Ishikawa (cell line): ENCODE measurements around the gene MYB.

Source experiments
- CEBPB ChIP-seq: IDR thresholded peaks from 2 replicates; pipeline ENCODE4 v1.6.1; 2012
- CREB1 ChIP-seq: IDR thresholded peaks from 2 replicates; pipeline ENCODE4 v1.6.1; 2012; ENCODE audit warnings: low read depth
- EGR1 ChIP-seq: IDR thresholded peaks from 2 replicates; pipeline ENCODE4 v1.6.1; 2012
- EP300 ChIP-seq: IDR thresholded peaks from 2 replicates; pipeline ENCODE4 v1.6.1; 2012; ENCODE audit warnings: borderline replicate concordance
- FOXM1 ChIP-seq: IDR thresholded peaks from 2 replicates; pipeline ENCODE4 v1.6.1; 2012; ENCODE audit warnings: low read depth, borderline replicate concordance
- MAX ChIP-seq: IDR thresholded peaks from 2 replicates; pipeline ENCODE4 v1.6.1; 2012
- NFIC ChIP-seq: IDR thresholded peaks from 2 replicates; pipeline ENCODE4 v1.6.1; 2012
- RAD21 ChIP-seq: IDR thresholded peaks from 2 replicates; pipeline ENCODE4 v1.6.1; 2012; ENCODE audit warnings: low read depth
- REST ChIP-seq: IDR thresholded peaks from 2 replicates; pipeline ENCODE4 v1.6.1; 2012; ENCODE audit warnings: low read depth, mild to moderate bottlenecking
- TAF1 ChIP-seq: IDR thresholded peaks from 2 replicates; pipeline ENCODE4 v1.6.1; 2012; ENCODE audit warnings: low read depth, mild to moderate bottlenecking
- TCF12 ChIP-seq: IDR thresholded peaks from 2 replicates; pipeline ENCODE4 v1.6.1; 2012; ENCODE audit warnings: low read depth
- TEAD4 ChIP-seq: IDR thresholded peaks from 2 replicates; pipeline ENCODE4 v1.6.1; 2012
- USF1 ChIP-seq: IDR thresholded peaks from 2 replicates; pipeline ENCODE4 v1.6.1; 2012
- YY1 ChIP-seq: IDR thresholded peaks from 2 replicates; pipeline ENCODE4 v1.6.1; 2012; ENCODE audit warnings: low read depth
- ZBTB7A ChIP-seq: IDR thresholded peaks from 2 replicates; pipeline ENCODE4 v1.6.1; 2012; ENCODE audit warnings: low read depth

The MYB gene

DNA sequence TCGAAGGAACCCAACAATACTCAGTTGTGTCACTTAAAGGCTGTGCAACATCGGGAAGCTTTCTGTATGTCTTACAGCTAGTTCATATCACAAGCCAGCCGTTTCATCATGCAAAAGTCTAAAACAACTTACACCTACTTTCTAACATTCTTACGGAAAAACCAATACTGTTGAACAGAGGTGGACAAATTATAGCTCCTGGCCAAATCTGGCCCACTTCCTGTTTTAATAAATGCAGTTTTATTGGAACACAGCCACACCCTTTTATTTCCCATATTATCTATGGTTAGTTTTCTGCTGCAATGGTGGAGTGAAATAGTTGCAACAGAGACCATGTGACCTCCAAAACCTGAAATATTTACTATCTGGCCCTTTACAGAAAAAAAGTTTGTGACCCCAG is 46.6 kb downstream of the MYB start:
- TF ChIP-seq FOXM1 = no peak
- no peak for TF ChIP-seq TAF1
- TF ChIP-seq RAD21 = no peak
- TF ChIP-seq MAX = no peak
- no peak for TF ChIP-seq EP300
- no peak for TF ChIP-seq TCF12
- no peak for TF ChIP-seq TEAD4
- no peak for TF ChIP-seq YY1
- TF ChIP-seq CEBPB = no peak
- no peak for TF ChIP-seq NFIC
- no peak for TF ChIP-seq CREB1
- TF ChIP-seq USF1 = no peak
- no peak for TF ChIP-seq ZBTB7A
- no peak for TF ChIP-seq EGR1
- TF ChIP-seq REST = no peak

- no peak for TF ChIP-seq USF1
- no peak for TF ChIP-seq CREB1
- TF ChIP-seq CEBPB = no peak
These were observed 47.4 kb downstream of the MYB start for GRCh38 chr6:135228486-135228885.

DNA sequence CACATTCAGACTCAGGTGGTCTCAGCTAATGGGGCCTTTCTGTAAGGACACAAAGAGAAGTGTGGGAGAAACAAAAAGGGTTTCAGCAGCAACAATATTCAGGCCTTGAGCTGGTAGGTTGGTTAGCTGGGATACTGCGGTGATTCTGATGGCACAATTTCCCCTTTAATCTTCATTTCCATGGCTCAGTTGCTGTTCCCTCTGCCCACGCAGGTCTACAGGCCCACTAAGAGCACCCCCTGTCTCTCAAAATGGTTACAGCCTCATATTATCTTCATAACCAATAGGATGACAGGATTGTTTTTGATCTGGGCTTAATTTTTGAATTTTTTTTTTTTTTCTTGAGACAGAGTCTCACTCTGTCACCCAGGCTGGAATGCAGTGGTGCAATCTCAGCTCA is 48.9 kb downstream of the MYB start:
- TF ChIP-seq CREB1 = no peak
- TF ChIP-seq ZBTB7A = no peak
- TF ChIP-seq CEBPB = no peak
- TF ChIP-seq TCF12 = no peak
- TF ChIP-seq USF1 = no peak
- TF ChIP-seq RAD21 = no peak
- no peak for TF ChIP-seq REST
- no peak for TF ChIP-seq YY1
- TF ChIP-seq FOXM1 = no peak
- no peak for TF ChIP-seq EGR1
- TF ChIP-seq EP300 = no peak
- TF ChIP-seq TAF1 = no peak
- TF ChIP-seq TEAD4 = no peak
- TF ChIP-seq NFIC = no peak
- TF ChIP-seq MAX = no peak

DNA sequence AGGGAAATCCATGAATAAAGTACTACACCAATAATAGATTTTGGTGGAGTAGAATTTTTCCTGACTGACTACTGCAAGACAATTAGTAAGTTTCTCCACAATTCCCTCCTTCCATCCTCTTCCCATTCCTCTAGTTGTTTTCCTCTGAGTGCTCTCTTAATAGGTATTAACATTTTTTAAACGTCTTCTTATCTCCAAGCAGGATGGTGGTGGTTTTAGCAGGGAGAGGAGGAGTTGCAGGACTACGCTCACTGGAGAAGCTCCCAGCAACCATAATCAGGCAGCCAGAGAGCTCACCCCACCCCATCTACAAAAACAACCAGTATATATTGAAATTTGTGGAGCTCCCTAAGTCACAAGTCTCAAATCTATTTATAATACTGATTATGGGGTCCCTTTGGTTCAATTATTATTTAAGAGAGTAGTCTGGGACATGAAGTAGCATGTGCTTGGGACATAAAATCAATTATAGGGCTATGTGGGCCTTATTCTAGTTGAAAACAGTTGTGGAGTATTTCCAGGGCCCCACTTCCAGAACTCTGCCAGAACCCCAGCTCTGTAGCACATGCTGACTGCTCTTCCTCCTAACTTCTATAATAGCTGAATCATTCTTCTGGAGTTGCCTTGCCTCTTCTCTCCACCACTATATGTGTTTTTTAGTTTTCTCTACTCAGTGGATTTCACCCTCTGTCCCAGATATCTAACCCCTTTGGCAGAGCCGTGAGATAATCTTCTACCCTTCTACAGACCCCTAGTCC is 49.8 kb downstream of the MYB start:
- TF ChIP-seq TAF1 (no peak), EGR1 (no peak), FOXM1 (no peak), CREB1 (no peak), CEBPB (no peak), NFIC (no peak), YY1 (no peak), ZBTB7A (no peak), EP300 (no peak)

- TF ChIP-seq YY1 (no peak), FOXM1 (no peak), RAD21 (no peak), CEBPB (no peak), TCF12 (no peak), EP300 (no peak), ZBTB7A (no peak), USF1 (no peak), EGR1 (no peak), TAF1 (no peak), MAX (no peak), TEAD4 (no peak), CREB1 (no peak), REST (no peak)
These were observed 50.3 kb downstream of the MYB start for GRCh38 chr6:135231469-135231844.
